Memory B cell (primary cell): ENCODE measurements around the gene SLC25A23.
"Not testable (repeated sequence)": the region's sequence is repeated elsewhere in the genome, so short reads cannot be mapped to it uniquely, and the experiment has no call there.

Experiments
- ATAC-seq: fragments of 150-1000 bp; cut with Tn5 transposase; 2 replicates; pipeline ENCODE4 v1.10.0; 2021; ENCODE audit warnings: low read depth, mild to moderate bottlenecking, moderate library complexity
- DNase-seq, 2 donors: peaks; one replicate each; pipeline ENCODE4 v3.0.0; 2022; ENCODE audit warnings: low spot score in 2 of 2
- H3K27ac Mint-ChIP-seq: one replicate; pipeline ENCODE4 v1.8.0; 2022; ENCODE audit warnings: mild to moderate bottlenecking, moderate library complexity, mixed read lengths
- H3K27me3 Mint-ChIP-seq: one replicate; pipeline ENCODE4 v1.8.0; 2022; ENCODE audit warnings: mixed read lengths
- H3K36me3 Mint-ChIP-seq: one replicate; pipeline ENCODE4 v1.8.0; 2022; ENCODE audit warnings: mild to moderate bottlenecking, mixed read lengths
- H3K4me1 Mint-ChIP-seq: one replicate; pipeline ENCODE4 v1.8.0; 2022; ENCODE audit warnings: mixed read lengths
- H3K4me3 Mint-ChIP-seq: one replicate; pipeline ENCODE4 v1.8.0; 2022; ENCODE audit warnings: mild to moderate bottlenecking, moderate library complexity, mixed read lengths
- H3K9me3 Mint-ChIP-seq: one replicate; pipeline ENCODE4 v1.8.0; 2022; ENCODE audit warnings: mixed read lengths

SLC25A23 gene

GRCh38 chr19:6433165-6433564 is 26.4 kb downstream of the SLC25A23 start:
- Mint-ChIP-seq H3K27ac (no peak overlapping the region), H3K4me1 (peaks cover 4% of the 10 kb centered on the region), H3K27me3 (peaks cover 3% of the 10 kb centered on the region), H3K9me3 (no peaks in the 10 kb centered on the region), H3K4me3 (no peak overlapping the region), H3K36me3 (no peaks in the 10 kb centered on the region)
- DNase-seq (no peak), ATAC-seq (no peak)

GRCh38 chr19:6431891-6432290 is 27.7 kb downstream of the SLC25A23 start:
- ATAC-seq, result no peak
- peaks cover 3% of the 10 kb centered on the region for H3K27me3 Mint-ChIP-seq
- H3K4me1 Mint-ChIP-seq, result peaks cover 4% of the 10 kb centered on the region
- H3K36me3 Mint-ChIP-seq, result no peaks in the 10 kb centered on the region
- no peak for DNase-seq
- H3K4me3 Mint-ChIP-seq, result no peak overlapping the region
- H3K9me3 Mint-ChIP-seq, result no peaks in the 10 kb centered on the region
- H3K27ac Mint-ChIP-seq, result no peak overlapping the region

GRCh38 chr19:6429419-6430221 is 30.0 kb downstream of the SLC25A23 start:
- Mint-ChIP-seq H3K27ac (no peak overlapping the region), H3K9me3 (no peaks in the 10 kb centered on the region), H3K4me1 (peaks cover 7% of the 10 kb centered on the region), H3K4me3 (no peak overlapping the region), H3K36me3 (no peaks in the 10 kb centered on the region), H3K27me3 (peaks cover 3% of the 10 kb centered on the region)
- DNase-seq, result no peak
- ATAC-seq, result no peak

GRCh38 chr19:6428692-6429418 is 30.7 kb downstream of the SLC25A23 start:
- ATAC-seq, DNase-seq, H3K27ac Mint-ChIP-seq, H3K36me3 Mint-ChIP-seq, H3K27me3 Mint-ChIP-seq, H3K9me3 Mint-ChIP-seq, H3K4me1 Mint-ChIP-seq, H3K4me3 Mint-ChIP-seq: not testable (repeated sequence)

- Mint-ChIP-seq H3K27me3 (peaks cover 3% of the 10 kb centered on the region), H3K4me3 (no peak overlapping the region), H3K4me1 (peaks cover 21% of the 10 kb centered on the region), H3K27ac (no peak overlapping the region), H3K9me3 (no peaks in the 10 kb centered on the region), H3K36me3 (no peaks in the 10 kb centered on the region)
- DNase-seq (no peak), ATAC-seq (no peak)
Measured at GRCh38 chr19:6427131-6427530, 32.5 kb downstream of the SLC25A23 start.

GRCh38 chr19:6425732-6426620 is 33.6 kb downstream of the SLC25A23 start:
- no peaks in the 10 kb centered on the region for H3K27me3 Mint-ChIP-seq
- DNase-seq, result no peak
- peak overlapping the region; percentile 89 for H3K27ac Mint-ChIP-seq
- H3K4me3 Mint-ChIP-seq, result peak overlapping the region; percentile 80
- H3K9me3 Mint-ChIP-seq, result no peaks in the 10 kb centered on the region
- no peaks in the 10 kb centered on the region for H3K36me3 Mint-ChIP-seq
- peaks cover 24% of the 10 kb centered on the region for H3K4me1 Mint-ChIP-seq
- ATAC-seq, result no peak

GRCh38 chr19:6424939-6425731 is 34.5 kb downstream of the SLC25A23 start:
- Mint-ChIP-seq H3K4me3 (peak overlapping the region; percentile 74), H3K36me3 (no peaks in the 10 kb centered on the region), H3K27ac (peak overlapping the region; percentile 89), H3K27me3 (no peaks in the 10 kb centered on the region), H3K4me1 (peaks cover 26% of the 10 kb centered on the region), H3K9me3 (no peaks in the 10 kb centered on the region)
- ATAC-seq, result peak; percentile 81
- DNase-seq, result peak; percentile 93 to 97

- H3K4me1 Mint-ChIP-seq, result peaks cover 23% of the 10 kb centered on the region
- ATAC-seq, result no peak
- peak within 1 kb of the TSS; percentile 89 for H3K27ac Mint-ChIP-seq
- H3K27me3 Mint-ChIP-seq, result no peaks in the 10 kb centered on the region
- H3K36me3 Mint-ChIP-seq, result no peaks in the 10 kb centered on the region
- H3K9me3 Mint-ChIP-seq, result no peaks in the 10 kb centered on the region
- DNase-seq, result peak in 1 of 2 donors; percentile 27
- peak within 1 kb of the TSS; percentile 86 for H3K4me3 Mint-ChIP-seq
Measured at GRCh38 chr19:6424195-6424938, 35.2 kb downstream of the SLC25A23 start, which contains the start of gene KHSRP. KHSRP (minus strand) TSS chr19:6424811; CDS start chr19:6424701, 110 bp downstream.

GRCh38 chr19:6423499-6424194 is 35.9 kb downstream of the SLC25A23 start:
- ATAC-seq, result no peak
- no peak overlapping the region for H3K27ac Mint-ChIP-seq
- peak overlapping the region; percentile 86 for H3K4me3 Mint-ChIP-seq
- H3K36me3 Mint-ChIP-seq, result peaks cover 6% of the 10 kb centered on the region
- H3K9me3 Mint-ChIP-seq, result no peaks in the 10 kb centered on the region
- H3K4me1 Mint-ChIP-seq, result peaks cover 22% of the 10 kb centered on the region
- no peaks in the 10 kb centered on the region for H3K27me3 Mint-ChIP-seq
- no peak for DNase-seq

GRCh38 chr19:6421075-6422014 is 38.2 kb downstream of the SLC25A23 start:
- Mint-ChIP-seq H3K27ac (no peak overlapping the region), H3K4me1 (peaks cover 22% of the 10 kb centered on the region), H3K9me3 (no peaks in the 10 kb centered on the region), H3K4me3 (no peak overlapping the region), H3K27me3 (no peaks in the 10 kb centered on the region), H3K36me3 (peaks cover 8% of the 10 kb centered on the region)
- DNase-seq, result no peak
- no peak for ATAC-seq

GRCh38 chr19:6418562-6418932 is 41.0 kb downstream of the SLC25A23 start:
- Mint-ChIP-seq H3K27ac (no peak overlapping the region), H3K4me1 (peaks cover 16% of the 10 kb centered on the region), H3K36me3 (peaks cover 19% of the 10 kb centered on the region), H3K9me3 (no peaks in the 10 kb centered on the region), H3K4me3 (no peak overlapping the region), H3K27me3 (no peaks in the 10 kb centered on the region)
- ATAC-seq (no peak), DNase-seq (no peak)
